ENCODE measurements around the gene MCC. TPM values are rescaled to one million over a fixed set of nuclear protein-coding genes. Genes with fewer than 3 reads are reported as not detected.

The MCC gene
- total RNA-seq, 1 experiment from 2014 or later = 23.5 TPM

DNA sequence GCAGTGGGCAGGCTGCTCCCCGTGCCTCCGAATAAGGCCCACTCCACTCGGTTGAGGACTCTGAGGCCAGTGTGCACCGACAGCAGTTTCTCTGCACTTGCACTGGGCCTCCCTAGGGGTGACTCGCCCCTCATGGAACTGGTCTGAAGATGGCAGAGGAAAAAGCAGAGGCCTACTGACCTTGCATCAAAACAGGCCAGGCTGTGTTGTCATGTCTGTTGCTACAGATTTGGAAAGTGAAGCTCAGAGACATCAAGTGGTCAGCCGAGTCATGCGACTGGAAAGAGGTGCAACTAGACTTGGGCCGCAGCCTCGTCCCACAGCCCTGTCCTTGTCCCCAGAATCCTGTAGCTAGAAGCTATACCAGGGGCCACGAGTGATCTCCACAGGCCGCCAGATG lies 433.4 kb downstream of the MCC start (continued):
- TF ChIP-seq, protein P1, sequence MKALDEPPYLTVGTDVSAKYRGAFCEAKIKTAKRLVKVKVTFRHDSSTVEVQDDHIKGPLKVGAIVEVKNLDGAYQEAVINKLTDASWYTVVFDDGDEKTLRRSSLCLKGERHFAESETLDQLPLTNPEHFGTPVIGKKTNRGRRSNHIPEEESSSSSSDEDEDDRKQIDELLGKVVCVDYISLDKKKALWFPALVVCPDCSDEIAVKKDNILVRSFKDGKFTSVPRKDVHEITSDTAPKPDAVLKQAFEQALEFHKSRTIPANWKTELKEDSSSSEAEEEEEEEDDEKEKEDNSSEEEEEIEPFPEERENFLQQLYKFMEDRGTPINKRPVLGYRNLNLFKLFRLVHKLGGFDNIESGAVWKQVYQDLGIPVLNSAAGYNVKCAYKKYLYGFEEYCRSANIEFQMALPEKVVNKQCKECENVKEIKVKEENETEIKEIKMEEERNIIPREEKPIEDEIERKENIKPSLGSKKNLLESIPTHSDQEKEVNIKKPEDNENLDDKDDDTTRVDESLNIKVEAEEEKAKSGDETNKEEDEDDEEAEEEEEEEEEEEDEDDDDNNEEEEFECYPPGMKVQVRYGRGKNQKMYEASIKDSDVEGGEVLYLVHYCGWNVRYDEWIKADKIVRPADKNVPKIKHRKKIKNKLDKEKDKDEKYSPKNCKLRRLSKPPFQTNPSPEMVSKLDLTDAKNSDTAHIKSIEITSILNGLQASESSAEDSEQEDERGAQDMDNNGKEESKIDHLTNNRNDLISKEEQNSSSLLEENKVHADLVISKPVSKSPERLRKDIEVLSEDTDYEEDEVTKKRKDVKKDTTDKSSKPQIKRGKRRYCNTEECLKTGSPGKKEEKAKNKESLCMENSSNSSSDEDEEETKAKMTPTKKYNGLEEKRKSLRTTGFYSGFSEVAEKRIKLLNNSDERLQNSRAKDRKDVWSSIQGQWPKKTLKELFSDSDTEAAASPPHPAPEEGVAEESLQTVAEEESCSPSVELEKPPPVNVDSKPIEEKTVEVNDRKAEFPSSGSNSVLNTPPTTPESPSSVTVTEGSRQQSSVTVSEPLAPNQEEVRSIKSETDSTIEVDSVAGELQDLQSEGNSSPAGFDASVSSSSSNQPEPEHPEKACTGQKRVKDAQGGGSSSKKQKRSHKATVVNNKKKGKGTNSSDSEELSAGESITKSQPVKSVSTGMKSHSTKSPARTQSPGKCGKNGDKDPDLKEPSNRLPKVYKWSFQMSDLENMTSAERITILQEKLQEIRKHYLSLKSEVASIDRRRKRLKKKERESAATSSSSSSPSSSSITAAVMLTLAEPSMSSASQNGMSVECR (CRISPR knock-in tag; IDR thresholded peaks at IDR 0.05; ENCODE audit: borderline replicate concordance) = no peak

DNA sequence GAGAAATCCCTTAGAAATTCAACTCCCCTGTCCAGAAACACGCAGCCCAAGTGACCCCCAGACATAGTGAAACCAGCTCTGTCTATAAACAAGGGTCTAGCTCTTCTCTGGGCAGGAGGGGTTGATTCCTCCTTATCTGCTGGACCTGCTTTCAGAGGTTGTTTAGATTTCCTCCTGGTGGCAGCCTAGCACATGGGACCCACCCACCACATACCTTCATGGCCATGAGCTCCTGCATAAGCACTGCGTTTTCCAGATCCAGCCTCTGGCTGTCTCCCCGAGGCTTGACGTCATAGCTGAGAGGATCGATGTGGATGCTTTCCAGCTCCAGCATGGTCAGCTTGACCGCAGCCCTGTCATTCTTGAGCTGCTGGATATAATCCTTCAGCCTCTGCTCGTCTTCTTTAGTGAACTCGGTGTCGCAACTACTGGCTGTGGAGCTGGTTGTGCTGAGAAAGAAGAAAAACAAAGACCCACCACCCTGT lies 434.7 kb downstream of the MCC start:
- ATAC-seq (no peak), DNase-seq (ENCODE audit: low spot score) (no peak)
- H3K27ac Mint-ChIP-seq = no peak overlapping the region
- ChIA-PET POLR2A (no interaction called here), CTCF (interaction anchor here (0.6 to 1.5 kb wide), 5 partner anchors 20 to 457 kb away, joined by 3 to 4 read pairs (median 3); no protein-coding TSS in a partner anchor)
- TF ChIP-seq, protein P2, sequence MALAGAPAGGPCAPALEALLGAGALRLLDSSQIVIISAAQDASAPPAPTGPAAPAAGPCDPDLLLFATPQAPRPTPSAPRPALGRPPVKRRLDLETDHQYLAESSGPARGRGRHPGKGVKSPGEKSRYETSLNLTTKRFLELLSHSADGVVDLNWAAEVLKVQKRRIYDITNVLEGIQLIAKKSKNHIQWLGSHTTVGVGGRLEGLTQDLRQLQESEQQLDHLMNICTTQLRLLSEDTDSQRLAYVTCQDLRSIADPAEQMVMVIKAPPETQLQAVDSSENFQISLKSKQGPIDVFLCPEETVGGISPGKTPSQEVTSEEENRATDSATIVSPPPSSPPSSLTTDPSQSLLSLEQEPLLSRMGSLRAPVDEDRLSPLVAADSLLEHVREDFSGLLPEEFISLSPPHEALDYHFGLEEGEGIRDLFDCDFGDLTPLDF (CRISPR knock-in tag; IDR thresholded peaks at IDR 0.05) = no peak
- TF ChIP-seq, protein P3, sequence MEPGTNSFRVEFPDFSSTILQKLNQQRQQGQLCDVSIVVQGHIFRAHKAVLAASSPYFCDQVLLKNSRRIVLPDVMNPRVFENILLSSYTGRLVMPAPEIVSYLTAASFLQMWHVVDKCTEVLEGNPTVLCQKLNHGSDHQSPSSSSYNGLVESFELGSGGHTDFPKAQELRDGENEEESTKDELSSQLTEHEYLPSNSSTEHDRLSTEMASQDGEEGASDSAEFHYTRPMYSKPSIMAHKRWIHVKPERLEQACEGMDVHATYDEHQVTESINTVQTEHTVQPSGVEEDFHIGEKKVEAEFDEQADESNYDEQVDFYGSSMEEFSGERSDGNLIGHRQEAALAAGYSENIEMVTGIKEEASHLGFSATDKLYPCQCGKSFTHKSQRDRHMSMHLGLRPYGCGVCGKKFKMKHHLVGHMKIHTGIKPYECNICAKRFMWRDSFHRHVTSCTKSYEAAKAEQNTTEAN (CRISPR knock-in tag; IDR thresholded peaks at IDR 0.05) = no peak
- TF ChIP-seq TCF7 (CRISPR knock-in tag; IDR thresholded peaks at IDR 0.05; ENCODE audit: low read depth) = no peak
- TF ChIP-seq NFATC4 (CRISPR knock-in tag; IDR thresholded peaks at IDR 0.05) = no peak
- TF ChIP-seq GABPB1 (CRISPR knock-in tag; IDR thresholded peaks at IDR 0.05) = no peak
- TF ChIP-seq, protein P4, sequence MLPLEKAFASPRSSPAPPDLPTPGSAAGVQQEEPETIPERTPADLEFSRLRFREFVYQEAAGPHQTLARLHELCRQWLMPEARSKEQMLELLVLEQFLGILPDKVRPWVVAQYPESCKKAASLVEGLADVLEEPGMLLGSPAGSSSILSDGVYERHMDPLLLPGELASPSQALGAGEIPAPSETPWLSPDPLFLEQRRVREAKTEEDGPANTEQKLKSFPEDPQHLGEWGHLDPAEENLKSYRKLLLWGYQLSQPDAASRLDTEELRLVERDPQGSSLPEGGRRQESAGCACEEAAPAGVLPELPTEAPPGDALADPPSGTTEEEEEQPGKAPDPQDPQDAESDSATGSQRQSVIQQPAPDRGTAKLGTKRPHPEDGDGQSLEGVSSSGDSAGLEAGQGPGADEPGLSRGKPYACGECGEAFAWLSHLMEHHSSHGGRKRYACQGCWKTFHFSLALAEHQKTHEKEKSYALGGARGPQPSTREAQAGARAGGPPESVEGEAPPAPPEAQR (CRISPR knock-in tag; IDR thresholded peaks at IDR 0.05) = no peak
- TF ChIP-seq CREB1 (CRISPR knock-in tag; IDR thresholded peaks at IDR 0.05) = no peak
- TF ChIP-seq, protein P5, sequence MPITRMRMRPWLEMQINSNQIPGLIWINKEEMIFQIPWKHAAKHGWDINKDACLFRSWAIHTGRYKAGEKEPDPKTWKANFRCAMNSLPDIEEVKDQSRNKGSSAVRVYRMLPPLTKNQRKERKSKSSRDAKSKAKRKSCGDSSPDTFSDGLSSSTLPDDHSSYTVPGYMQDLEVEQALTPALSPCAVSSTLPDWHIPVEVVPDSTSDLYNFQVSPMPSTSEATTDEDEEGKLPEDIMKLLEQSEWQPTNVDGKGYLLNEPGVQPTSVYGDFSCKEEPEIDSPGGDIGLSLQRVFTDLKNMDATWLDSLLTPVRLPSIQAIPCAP (CRISPR knock-in tag; IDR thresholded peaks at IDR 0.05) = no peak
- TF ChIP-seq, protein P6, sequence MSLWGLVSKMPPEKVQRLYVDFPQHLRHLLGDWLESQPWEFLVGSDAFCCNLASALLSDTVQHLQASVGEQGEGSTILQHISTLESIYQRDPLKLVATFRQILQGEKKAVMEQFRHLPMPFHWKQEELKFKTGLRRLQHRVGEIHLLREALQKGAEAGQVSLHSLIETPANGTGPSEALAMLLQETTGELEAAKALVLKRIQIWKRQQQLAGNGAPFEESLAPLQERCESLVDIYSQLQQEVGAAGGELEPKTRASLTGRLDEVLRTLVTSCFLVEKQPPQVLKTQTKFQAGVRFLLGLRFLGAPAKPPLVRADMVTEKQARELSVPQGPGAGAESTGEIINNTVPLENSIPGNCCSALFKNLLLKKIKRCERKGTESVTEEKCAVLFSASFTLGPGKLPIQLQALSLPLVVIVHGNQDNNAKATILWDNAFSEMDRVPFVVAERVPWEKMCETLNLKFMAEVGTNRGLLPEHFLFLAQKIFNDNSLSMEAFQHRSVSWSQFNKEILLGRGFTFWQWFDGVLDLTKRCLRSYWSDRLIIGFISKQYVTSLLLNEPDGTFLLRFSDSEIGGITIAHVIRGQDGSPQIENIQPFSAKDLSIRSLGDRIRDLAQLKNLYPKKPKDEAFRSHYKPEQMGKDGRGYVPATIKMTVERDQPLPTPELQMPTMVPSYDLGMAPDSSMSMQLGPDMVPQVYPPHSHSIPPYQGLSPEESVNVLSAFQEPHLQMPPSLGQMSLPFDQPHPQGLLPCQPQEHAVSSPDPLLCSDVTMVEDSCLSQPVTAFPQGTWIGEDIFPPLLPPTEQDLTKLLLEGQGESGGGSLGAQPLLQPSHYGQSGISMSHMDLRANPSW (CRISPR knock-in tag; conservative IDR thresholded peaks at IDR 0.05; ENCODE audit: low read depth) = no peak
- TF ChIP-seq PRRX2 (CRISPR knock-in tag; IDR thresholded peaks at IDR 0.05) = no peak
- TF ChIP-seq TP53 (CRISPR knock-in tag; IDR thresholded peaks at IDR 0.05) = no peak
- H3K4me3 Mint-ChIP-seq = no peak overlapping the region
- peaks cover 19% of the 10 kb centered on the region for H3K36me3 Mint-ChIP-seq
- H3K27me3 Mint-ChIP-seq (ENCODE audit: low read depth) = no peaks in the 10 kb centered on the region
- peaks cover 4% of the 10 kb centered on the region; the same call in 1 of the 2 replicates for H3K4me1 Mint-ChIP-seq
- no peaks in the 10 kb centered on the region for H3K9me3 Mint-ChIP-seq
